Ramos (cell line): ENCODE results near the gene DLG2.

Experiments
- in situ Hi-C: fragments of 300-500 bp; cut with MboI; formaldehyde crosslinking; loops from one replicate; pipeline ENCODE4 v1.14.3; 2022; ENCODE audit warnings: low sequenced_read_pairs; ENCODE audit not compliant: unreplicated experiment

The DLG2 gene

GRCh38 chr11:84035645-84036044, 1591.5 kb downstream of the DLG2 start:
- in situ Hi-C loops = no loop called here

GRCh38 chr11:84034484-84034883, 1592.7 kb downstream of the DLG2 start:
- in situ Hi-C loops = no loop called here

- in situ Hi-C loops = no loop called here
These were observed 1602.9 kb downstream of the DLG2 start for GRCh38 chr11:84024266-84024665.

- in situ Hi-C loops = no loop called here
These were observed 1604.4 kb downstream of the DLG2 start for GRCh38 chr11:84022695-84023094.

GRCh38 chr11:84022201-84022600, 1604.9 kb downstream of the DLG2 start:
- in situ Hi-C loops = no loop called here

GRCh38 chr11:84021291-84021690, 1605.9 kb downstream of the DLG2 start:
- in situ Hi-C loops = no loop called here

GRCh38 chr11:84019571-84020194, 1607.5 kb downstream of the DLG2 start:
- in situ Hi-C loops = no loop called here

- in situ Hi-C loops = no loop called here
These were observed 1612.6 kb downstream of the DLG2 start for GRCh38 chr11:84014539-84014938.

GRCh38 chr11:84012171-84012826, 1614.8 kb downstream of the DLG2 start:
- in situ Hi-C loops = no loop called here

- in situ Hi-C loops = no loop called here
These were observed 1624.0 kb downstream of the DLG2 start for GRCh38 chr11:84003181-84003580.

GRCh38 chr11:83998921-83999320, 1628.2 kb downstream of the DLG2 start:
- in situ Hi-C loops = no loop called here

GRCh38 chr11:83990160-83990733, 1636.9 kb downstream of the DLG2 start:
- in situ Hi-C loops = no loop called here

GRCh38 chr11:83982825-83983224, 1644.3 kb downstream of the DLG2 start:
- in situ Hi-C loops = no loop called here

- in situ Hi-C loops = no loop called here
These were observed 1647.6 kb downstream of the DLG2 start for GRCh38 chr11:83979593-83979992.

GRCh38 chr11:83978942-83979341, 1648.2 kb downstream of the DLG2 start:
- in situ Hi-C loops = no loop called here

GRCh38 chr11:83976086-83976485, 1651.1 kb downstream of the DLG2 start:
- in situ Hi-C loops = no loop called here

- in situ Hi-C loops = no loop called here
These were observed 1654.6 kb downstream of the DLG2 start for GRCh38 chr11:83972536-83972935.

GRCh38 chr11:83971063-83971462, 1656.1 kb downstream of the DLG2 start:
- in situ Hi-C loops = no loop called here

GRCh38 chr11:83970061-83970671, 1657.0 kb downstream of the DLG2 start:
- in situ Hi-C loops = no loop called here

GRCh38 chr11:83957038-83957900, 1669.9 kb downstream of the DLG2 start:
- in situ Hi-C loops = no loop called here
